NAMALWA (cell line): ENCODE measurements around the gene HDAC4.

ENCODE experiments used
- DNase-seq: peaks from one replicate; pipeline ENCODE4 v3.0.0-alpha.2; 2015; ENCODE audit warnings: low spot score

HDAC4 gene

DNA sequence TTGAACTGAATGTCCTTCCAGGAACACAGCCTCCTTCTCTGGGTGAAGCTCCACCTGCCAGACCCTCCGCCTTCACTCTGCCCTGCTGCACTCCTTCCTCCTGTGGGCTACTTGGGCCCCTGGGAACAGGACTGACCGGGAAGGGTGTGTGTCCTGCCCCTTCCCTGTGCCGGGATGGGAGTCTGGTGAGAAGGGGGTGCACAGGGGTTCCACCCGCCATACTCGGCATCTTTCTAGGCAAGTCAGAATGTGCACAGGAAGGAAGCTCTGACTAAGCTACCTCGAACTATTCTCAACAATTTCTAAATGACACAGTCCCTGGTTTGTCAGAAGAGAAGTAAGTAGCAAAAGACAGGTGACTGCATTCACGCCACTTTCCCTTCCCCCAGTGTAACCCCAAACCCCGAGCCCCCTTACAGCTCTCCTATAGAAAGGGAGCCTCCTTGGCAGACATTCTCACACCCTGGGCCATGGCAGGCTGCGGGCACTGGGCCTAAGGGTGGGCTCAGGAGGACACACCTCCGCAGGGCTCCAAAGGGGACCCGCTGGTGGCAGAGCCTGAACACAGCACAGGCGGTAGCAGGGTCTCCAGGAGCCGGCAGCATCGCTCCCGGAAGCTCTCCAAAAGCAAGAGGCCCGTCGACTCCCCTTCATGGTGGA, 184.1 kb downstream of the HDAC4 start:
- no peak for DNase-seq

DNA sequence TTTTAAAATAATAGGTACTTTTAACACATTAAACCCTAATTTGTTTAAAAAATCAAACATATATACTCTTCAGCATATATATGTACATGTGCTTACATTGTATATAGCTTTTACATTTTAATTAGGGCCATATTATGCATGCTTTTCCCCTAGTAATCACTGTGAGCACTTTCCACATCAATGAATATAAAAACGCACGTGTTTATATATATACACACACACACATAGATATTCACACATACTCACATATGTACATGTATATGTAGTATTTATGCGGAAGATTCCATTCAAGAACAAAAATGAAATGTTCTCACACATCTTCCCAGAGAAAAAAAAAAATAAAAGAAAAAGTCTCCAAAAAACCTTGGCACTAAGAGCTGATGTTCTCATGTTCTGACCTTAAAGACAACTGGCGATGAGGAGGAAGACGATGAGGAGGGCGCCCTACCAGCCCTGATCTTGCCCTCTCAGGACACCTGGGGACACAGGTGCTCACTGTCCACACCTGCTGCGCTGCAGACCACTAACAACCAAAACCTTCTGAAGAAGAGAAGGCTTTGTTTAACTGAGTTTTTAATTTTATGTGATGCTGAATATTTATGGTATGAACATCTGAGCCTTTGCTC, 184.7 kb downstream of the HDAC4 start:
- DNase-seq, result no peak

DNA sequence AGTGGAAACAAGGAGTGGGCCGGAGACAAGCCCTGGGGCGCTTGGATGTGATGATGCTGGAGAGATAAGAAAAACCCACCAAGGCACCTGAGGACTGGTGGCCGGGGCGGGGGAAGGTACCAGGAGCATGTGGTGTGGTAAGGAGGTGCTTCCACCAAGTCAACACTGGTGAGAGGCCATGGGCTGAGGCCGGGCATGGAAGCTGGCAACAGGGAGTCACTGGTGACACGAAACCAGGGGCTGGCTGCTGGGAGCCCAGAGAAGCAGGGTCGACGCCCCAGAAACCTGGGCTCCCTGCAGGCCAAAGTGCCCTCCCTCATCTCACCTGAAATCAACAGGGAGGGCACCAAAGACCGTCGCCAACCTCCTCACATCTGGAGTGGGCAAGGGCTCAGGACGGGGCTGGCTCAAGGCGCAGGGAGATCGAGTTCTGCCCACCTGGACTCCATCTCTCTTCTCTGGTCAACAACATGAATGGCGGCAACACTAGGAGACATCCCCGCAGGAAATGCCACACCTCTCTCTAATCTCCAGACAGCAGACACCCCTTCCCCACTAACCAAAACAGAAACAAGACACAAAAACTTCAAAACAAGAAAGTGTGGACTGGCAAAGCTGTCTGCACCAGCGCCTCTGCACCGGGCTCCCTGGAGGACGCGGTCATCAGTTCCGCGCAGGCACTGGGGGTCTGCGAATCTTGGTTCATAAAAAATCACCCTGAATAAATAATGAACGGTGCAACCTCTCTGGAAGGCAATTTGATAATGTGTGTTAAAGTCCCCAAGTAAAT, 185.5 kb downstream of the HDAC4 start:
- DNase-seq, result no peak

DNA sequence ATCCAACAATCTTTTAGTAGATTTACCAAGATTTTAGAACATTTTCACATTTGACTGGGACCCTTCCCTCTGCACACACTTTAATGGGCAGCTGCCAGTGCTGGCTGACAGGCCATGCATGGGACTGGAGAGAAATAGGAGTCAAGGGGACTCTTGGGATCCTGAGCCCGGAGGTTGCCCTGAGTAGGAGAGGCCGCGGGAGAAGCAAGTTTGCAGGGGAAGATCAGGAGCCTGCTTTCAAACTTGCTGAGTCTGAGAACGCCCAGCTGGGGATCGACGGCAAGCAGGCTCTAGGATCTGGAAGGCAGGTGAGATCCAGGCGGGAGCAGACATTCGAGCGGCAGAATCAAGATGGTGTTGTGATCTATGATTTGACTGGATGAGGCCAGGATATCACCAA, 186.1 kb downstream of the HDAC4 start:
- no peak for DNase-seq

DNA sequence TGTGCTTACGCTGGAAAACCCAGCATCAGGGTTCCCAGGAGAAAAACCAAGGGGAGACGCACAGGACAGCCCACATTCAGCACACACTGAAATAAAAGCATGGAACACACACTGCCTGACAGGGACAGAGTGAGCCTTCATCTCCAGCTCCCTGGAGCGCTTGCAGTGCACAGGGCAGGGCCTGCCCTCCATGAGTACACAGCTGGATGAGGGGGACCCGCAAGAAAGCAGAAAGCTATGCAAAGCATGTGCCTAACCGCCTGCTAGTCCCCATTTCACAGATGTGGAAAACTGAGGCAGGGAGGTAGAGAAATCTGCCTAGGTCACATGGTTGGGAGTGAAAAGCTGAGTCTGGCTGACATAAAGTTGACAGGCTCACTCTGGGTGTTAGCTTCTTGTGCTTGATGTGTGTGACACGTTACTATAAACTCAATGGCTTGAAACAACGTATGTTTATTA, 187.1 kb downstream of the HDAC4 start:
- DNase-seq, result no peak

DNA sequence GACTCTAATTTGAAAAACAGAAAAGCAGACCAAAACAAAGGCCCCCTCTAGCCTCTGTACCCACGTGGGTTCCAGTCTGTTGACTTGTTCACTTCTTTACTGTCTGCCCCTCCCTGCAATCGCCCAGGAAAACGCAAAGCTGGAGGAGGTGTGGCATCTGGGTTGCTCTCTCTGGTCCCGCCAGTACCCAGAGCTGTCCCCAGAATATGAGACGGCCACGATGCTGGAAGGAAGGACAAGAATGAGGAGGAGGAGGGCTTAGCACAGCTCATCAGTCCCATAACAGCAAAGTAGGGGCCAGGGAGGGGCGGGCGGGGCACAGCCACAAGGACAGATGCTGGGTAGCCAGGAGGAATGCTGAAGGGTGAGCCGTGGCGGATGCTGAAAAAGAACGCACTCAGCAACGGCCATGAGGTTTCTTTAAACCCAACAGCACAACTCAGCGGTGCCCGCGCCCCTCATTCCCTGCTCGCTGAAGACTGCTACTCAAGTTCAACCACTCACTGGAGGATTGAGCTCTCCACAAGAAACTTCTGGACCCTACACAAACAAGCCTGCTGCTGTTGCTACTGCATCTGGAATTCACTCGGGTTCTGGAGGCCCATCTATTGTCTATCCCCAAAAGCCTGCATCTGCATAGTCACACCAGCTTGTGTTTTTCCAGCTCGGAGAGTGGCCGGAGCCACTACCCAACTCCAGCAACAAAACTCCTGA, 187.7 kb downstream of the HDAC4 start:
- DNase-seq, result no peak

DNA sequence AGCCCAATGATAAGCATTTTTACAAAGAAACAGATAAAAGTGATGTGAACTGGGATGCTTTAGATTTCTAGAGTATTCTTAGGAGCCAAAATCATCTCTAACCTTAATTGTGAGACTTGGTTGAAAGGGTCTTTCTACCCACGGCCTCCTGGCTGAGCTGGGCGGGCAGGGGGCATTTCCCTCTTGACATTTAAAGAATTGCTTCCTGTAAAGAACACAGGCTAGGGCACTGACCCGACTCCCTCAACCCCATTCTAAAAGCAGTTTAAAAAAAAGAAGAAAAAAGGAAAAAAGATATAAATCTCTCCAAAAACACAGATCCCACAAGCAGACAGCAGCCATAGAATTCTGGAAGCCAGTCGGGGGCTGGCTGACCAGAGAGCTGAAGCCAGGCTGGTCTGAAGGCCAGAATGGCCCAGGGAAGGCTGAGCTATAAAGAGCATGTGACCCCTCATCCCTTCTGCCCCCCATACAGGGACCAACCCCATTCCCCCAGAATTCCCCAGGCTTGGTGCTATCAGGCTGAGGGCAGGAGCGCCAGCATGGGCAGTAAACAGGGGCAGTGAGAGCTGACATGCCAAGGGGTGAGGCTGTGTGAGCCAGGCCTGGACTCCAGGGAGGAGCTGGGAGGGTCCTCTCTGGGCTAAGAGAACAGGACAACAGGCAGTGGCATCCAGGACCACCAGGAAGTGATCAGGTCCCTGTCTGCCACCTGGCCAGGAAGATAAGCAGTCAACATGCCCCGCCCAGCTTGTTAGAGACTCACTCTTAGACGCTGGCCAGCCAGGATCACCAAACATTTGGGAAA, 188.5 kb downstream of the HDAC4 start:
- no peak for DNase-seq

DNA sequence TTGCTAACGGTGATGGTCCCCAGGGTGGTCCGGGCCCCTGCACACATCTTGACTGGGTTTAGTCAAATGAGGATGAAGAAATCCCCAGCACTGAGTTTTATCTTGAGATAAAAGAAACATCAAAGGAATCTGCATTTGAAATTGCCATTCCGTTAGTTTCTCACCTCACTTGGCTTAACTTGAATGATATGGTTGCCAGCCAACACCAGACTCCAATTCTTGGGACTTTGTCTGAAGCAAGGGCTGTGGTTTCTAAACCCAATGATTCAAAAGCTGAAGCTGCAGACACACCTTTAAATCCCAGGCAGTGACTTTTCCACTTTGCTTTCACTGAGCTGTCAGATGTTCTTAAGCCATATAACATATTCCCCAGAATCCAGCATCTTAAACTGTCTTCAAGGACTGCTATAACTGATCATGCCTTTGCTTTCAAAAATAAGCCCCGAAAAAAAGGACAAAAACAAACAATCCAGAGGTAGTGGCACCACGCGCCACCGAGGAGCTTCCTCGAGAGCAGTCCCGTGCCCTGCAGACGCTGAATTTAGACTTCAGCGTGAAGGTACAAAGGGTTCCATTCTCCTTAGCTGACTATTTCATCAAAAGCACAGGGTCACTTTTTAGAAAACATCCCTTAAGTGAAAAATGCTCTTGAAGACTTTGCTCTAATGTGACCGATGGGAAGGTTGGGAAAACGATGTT, 189.3 kb downstream of the HDAC4 start:
- DNase-seq, result no peak

DNA sequence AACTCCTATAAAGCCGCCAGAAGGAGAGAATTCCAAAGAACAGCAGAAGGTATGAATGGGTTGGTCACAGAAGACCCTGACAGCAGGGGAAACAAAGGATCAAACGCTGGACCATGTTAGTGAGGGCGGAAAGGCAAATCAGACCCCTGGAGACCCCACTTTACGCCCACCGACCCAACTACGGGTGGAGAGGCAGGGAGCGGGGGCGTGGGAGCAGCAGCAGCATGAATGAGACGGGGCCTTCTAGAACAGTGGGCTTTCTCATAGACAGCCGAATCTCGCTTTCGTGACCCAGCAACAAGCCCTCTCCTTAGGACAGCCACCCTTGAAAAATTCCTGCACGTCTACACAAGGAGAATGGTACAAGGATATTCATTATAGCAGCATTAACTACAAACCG, 191.0 kb downstream of the HDAC4 start:
- no peak for DNase-seq

DNA sequence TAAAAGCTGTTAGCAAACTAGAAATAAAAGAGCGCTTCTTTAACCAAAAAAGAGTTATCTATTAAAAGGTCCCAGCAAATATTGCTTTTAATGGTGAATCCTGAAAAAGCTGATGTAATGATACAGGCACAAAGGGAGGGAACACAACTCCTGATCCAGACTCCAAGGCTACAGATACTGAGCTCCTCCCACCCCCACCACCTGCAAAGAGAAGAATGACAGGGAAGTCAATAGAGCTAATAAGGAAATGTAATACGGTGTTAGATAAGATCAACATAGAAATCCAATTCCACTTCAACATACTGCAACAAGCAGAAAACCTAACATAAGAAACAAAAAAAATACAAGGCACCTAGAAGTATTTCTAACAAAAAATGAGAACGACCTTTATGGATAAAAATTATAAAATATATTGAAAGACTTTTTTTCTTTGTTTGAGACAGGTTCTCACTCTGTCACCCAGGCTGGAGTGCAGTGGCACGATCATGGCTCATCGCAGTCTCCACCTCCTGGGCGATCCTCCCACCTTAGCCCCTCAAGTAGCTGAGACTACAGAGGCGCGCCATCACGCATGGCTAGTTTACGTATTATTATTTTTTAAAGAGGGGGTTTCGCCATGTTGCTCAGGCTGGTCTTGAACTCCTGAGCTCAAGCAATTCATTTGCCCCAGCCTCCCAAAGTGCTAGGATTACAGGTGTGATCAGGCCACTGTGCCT, 192.2 kb downstream of the HDAC4 start:
- DNase-seq, result no peak

DNA sequence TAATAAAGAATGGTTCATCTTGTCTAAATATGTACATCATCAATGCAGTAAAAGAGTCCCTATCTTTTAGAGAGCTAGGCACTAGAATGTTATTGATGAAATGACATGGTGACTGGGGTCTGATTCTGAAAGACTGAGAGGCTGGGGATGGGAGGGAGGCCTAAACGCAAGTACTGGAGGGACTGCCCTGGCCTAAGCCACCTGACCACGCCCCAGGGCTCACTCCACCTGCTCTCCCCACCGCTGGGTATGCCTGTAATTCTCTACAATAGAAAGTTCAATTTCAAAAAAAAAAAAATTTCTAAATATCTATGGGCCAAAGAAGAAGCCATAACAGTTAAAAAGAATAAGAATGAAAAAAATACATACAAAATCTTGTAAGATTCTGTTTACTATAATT, 194.0 kb downstream of the HDAC4 start:
- no peak for DNase-seq

DNA sequence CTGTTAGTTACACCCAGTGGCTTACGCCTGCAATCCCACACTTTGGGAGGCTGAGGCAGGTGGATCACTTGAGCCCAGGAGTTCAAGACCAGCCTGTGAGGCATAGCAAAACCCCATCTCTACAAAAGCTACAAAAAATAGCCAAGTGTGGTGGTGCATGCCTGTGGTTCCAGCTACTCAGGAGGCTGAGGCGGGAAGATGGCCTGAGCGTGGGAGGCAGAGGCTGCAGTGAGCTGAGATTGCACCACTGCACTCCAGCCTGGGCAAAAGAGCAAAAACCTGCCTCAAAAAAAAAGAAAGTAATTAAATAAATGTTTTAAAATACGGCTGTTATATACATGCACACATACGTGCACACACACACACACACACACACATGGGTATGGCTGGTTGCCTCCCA, 194.8 kb downstream of the HDAC4 start:
- no peak for DNase-seq

DNA sequence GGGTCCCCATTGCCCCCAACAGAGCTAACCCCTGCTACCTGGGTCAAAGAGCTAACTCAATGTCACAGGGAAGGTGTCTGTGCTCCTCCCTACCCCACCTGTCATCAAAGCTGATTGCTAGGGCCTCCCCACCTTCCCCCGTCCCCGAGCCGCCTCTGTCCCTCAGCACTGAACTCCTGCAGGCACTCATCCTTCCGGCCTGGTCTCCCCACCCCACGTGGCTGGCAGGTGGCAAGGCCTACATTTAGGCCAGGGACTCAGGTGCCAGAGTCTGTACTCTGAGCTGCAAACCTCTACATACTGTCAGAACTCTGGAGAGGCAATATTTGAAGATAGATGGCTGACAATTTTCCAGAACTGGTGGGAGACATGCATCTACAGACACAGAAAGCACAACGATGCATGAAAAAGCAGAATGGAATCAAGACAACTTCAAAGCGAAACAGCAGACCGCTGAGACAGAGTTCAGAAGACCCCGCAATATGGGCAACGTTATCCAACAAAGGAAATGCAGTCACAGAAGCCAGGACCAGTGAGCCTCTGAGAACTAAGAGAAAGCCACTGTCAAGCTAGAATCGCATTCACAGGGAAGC, 195.8 kb downstream of the HDAC4 start:
- DNase-seq, result no peak

DNA sequence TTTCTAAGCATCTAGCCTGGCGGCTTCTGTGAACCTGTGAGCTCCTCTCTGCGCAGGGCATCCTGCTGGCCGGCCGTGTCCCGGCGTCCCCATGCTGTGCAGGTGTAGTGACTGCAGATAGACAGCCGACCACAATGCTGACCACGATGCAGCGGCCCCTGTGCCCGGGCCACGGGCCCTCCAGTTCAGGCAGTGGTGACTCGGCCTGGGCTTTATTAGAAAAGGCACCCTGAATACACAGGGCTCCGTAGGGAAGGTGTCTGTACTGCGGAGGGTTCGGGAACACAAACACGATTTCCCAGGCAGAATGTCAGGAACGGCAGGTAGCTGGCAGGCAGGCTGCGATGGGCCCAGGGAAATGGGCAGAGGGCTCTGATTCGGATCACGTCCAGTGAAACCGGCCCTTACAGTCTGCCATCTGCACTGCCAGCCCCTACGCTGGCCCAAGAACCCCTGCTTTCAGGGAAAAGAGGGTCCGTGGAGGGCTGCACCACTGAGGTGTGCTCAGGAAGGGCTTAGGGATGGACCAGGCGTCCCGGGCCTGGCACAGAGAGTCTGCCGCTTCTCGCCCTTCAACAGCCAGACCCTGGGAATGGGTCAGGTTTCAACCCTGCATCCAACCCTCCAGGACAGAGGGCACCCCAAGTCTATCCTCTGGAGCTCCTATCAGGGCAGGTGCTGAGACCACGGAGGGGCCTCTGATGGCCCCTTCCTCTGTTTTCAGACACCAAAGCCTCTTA, 196.5 kb downstream of the HDAC4 start:
- DNase-seq, result no peak

DNA sequence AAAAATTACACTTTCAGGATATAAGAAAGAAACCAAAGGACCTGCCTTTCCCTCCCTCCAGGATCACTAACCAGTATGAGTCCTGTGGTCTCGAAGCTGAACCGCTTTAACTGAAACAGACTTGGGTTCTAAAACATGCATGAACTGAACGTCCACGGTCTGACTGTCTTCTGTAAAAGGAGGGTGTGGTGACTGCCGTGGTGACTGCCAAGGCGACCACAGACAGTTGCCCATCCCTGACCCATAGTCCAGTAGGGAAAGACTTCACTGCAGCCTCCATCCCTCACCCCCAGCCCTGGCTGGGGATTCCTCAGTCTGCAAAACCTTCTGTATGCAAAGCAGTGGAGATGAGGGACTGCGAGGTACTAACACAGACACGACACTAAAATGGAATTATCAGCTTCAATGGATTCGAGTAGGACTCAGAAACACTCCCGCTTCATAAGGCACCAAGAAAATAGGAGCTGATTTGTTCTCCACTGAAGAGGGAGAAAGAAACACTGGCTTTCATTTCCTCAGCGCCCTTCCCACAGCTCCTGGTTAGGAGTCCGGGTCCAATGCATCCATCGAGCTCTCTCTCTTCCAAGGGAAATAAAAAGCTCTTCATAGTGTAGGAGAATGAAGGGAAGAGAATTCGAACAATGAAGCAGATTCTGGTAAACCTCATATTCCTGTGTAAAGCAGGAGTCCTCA, 197.2 kb downstream of the HDAC4 start:
- no peak for DNase-seq

DNA sequence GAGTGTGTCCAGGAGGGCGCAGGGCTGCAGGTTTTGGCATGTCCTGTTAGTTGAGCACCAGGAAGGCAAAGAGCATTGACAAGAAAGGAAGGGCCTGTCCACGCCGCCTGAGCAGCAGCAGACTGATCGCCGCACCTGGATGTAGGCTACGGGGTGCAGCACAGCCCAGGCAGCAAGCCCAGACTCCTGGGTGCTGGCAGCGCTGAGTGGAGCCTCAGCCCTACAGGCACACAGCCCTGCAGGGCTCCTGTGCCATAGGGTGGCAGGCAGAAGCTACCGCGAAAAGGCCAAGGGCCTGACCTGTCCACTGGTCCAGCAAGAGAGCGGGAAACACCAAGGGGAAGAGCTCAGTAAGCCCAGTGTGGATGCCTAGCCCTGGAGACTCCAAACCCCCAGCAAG, 198.0 kb downstream of the HDAC4 start:
- no peak for DNase-seq

DNA sequence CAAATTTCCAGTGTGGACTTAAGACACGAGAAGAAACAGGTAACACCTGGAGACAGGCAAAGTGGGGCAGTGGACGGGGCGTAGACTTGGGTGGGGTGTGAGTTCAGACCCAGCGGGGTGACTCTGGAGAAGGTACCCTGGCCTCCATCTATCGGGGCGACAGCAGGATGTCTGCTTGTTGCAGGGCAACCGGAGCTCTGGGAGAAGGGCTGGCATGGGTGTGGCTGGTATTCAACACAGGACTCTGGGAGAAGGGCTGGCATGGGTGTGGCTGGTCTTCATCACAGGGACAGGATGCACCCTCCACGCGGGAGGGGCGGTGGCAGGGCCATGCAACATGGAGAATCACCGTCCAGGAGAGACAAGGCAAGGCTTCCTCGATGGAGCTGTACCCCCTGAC, 198.5 kb downstream of the HDAC4 start:
- no peak for DNase-seq

DNA sequence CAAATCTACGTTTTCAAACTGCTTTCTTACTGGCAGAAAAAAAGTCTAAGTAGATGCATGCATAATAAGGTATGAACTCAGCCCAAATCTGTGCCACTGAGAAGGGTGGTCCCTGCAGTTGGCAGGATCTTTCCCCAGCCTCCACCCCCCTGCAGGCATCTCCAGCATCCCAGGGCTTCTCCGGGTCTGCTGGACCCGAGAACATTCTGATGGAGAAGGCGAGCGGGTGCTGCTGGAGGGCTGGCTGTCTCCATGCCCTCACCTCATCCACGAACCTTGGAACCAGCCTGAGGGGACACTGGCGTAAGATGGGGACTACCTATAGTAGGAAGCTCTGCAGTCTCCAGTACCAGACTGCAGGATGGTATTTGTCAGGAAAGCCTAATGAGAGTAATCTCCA, 198.9 kb downstream of the HDAC4 start:
- no peak for DNase-seq

DNA sequence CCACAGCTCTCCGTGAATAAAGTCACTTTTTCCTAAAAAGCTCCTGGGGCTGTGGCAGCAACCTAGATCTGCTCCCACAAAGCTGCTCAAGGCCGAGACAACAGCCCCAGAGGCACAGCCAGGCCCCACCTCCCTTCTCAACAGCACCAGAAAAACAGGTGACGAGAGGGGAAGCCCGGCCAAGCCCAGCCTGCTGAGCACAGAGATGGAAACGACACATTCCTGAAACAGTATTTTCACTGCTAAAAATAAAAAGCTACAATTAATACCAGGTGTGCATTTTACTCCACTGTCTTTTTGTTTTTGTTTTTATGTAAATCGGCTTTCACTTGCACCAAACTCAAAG, 199.3 kb downstream of the HDAC4 start:
- DNase-seq, result no peak
